Gastroesophageal sphincter (tissue), 4 donors: ENCODE measurements around the gene FHL3. TPM values are rescaled to one million over a fixed set of nuclear protein-coding genes. Genes with fewer than 3 reads are reported as not detected.

ENCODE experiments used
- ATAC-seq: fragments of 150-250 bp; one replicate; pipeline ENCODE4 v1.9.1; 2016; ENCODE audit warnings: mild to moderate bottlenecking, moderate library complexity
- H3K27ac ChIP-seq, 4 donors: fragments of 200-600 bp; sonication (generic) in 3 of 4; 1 replicate in 3 of 4; 2 replicates in 1 of 4; pipeline ENCODE4 v1.5.1; 2016 to 2019
- H3K27me3 ChIP-seq: fragments of 200-600 bp; sonication (generic); one replicate; pipeline ENCODE4 v1.5.1; 2019
- H3K36me3 ChIP-seq, 2 donors: fragments of 200-600 bp; sonication (generic); one replicate each; pipeline ENCODE4 v1.5.1; 2019; ENCODE audit warnings: control low read depth in 1 of 2
- H3K4me1 ChIP-seq, 3 donors: fragments of 200-600 bp; sonication (generic); 1 replicate in 2 of 3; 2 replicates in 1 of 3; pipeline ENCODE4 v1.5.1; 2016 to 2019; ENCODE audit warnings: control low read depth in 2 of 3
- H3K4me3 ChIP-seq, 2 donors: fragments of 200-600 bp; sonication (generic); one replicate each; pipeline ENCODE4 v1.5.1; 2019; ENCODE audit warnings: mild to moderate bottlenecking in 1 of 2, moderate library complexity in 1 of 2
- H3K9me3 ChIP-seq, 3 donors: fragments of 200-600 bp; sonication (generic); one replicate each; pipeline ENCODE4 v1.5.1; 2017 to 2019; ENCODE audit warnings: control low read depth in 2 of 3
- CTCF ChIP-seq, 4 experiments: fragments of 200-600 bp in 2 of 4; fragments of 450-650 bp in 2 of 4; sonication (generic) in 1 of 4; IDR thresholded peaks; one replicate each; pipeline ENCODE4 v1.5.1; 2017 to 2019; ENCODE audit warnings: antibody characterized with exemption in 4 of 4, mild to moderate bottlenecking in 2 of 4, moderate library complexity in 2 of 4
- EP300 ChIP-seq: sonication (generic); formaldehyde crosslinking; IDR thresholded peaks from one replicate; pipeline ENCODE4 v1.6.1; 2017; ENCODE audit warnings: antibody characterized with exemption, mild to moderate bottlenecking
- POLR2A ChIP-seq, 2 donors: fragments of 450-650 bp; IDR thresholded peaks; one replicate each; pipeline ENCODE4 v1.6.1; 2017; ENCODE audit warnings: antibody characterized with exemption in 2 of 2, mild to moderate bottlenecking in 2 of 2, moderate library complexity in 1 of 2
- POLR2AphosphoS5 ChIP-seq: sonication (generic); formaldehyde crosslinking; IDR thresholded peaks from one replicate; pipeline ENCODE4 v1.6.1; 2017; ENCODE audit warnings: antibody characterized with exemption
- WGBS, 2 donors: methylation state at CpG; one replicate each; pipeline ENCODE4 v1.1.5; 2018; ENCODE audit warnings: low coverage in 1 of 2; 5-methylcytosine and 5-hydroxymethylcytosine counted together
- total RNA-seq, 4 donors: library from RNA; depleted of rRNA; stranded (reverse); fragments of >200 nt; gene quantifications; one replicate each; pipeline ENCODE4 v1.1.0, GENCODE V29; 2016

Gene FHL3
- total RNA-seq, 4 donors from 2014 or later = 25.8 to 58.4 (median 30.6) TPM

DNA sequence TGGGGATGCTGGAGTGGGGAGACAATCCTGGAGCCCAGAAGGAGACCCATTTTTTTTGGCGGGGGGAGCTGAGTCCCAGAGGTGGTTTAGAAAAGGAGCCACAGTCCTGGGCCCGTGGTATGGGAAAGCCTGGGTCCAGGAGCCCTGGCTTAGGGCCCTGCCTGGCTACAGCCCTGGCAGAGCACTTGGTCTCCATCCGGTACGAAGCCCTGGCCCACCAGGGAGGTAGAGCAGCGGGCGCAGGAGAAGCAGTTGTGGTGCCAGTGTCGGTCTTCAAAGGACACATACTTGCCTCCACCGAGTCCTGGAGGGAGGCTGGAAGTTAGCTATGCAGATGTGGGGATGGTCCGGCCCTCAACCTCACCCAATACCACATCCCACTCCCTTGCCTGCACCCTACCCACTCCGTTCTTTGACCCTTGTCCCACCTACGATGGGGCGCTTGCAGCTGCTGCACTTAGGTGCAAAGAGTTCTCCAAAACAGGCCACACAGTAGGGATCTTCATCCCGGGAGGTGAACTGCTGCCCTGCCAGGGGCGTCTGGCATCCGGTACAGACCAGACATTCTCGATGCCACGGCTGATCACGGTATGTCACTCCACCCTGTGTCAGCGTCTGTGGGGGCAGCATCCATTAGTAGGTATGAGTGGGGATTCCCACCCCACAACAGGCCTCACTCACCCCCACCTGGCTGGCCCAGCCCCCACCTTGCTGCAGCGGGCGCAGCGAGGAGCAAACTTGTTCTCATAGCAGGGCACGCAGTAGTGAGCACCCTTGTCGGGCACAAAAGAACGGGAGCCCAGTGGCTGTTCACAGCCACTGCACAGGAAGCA is 7.8 kb downstream of the FHL3 start:
- 66 to 95% methylated on average over 3 to 11 of the region's 25 CpGs for WGBS, 2 donors
- H3K27ac ChIP-seq = peak overlapping the region; percentile 83 to 95 (median 92)

DNA sequence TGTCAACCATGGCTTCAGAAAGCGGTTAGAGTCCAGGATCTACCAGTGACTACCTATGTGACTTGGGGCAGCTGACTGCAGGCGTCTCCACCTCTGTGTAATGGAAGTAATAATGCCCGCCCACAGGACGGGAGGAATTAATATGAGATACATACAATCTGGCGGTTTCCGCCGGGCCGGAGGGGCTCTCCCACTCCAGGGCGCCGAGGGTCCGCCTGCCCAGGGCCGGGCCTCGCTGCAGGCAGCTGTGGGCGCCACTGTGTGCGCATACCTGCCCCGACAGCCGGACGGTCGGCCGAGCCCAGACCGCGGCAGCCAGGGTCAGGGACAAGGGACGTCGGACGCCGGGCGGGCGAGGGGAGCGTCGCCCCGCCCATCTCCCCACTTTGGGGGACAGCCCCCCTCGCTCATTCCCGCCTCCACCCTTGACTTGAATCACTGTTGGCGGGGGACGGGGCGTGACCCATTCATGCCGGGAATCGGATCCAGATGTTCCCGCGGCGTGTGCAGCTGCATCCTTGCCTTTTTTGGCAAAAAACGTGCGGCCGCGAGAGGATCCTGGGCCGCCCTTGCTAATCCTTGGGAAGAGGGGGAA is 9.5 kb downstream of the FHL3 start:
- H3K9me3 ChIP-seq = no peaks in the 10 kb centered on the region
- TF ChIP-seq POLR2AphosphoS5 (peak; percentile 94), EP300 (no peak), POLR2A (IDR thresholded peaks at IDR 0.05) (peak; percentile 25 to 39), CTCF (IDR thresholded peaks at IDR 0.05) (peak in 1 of 4 experiments; percentile 10)
- no peaks in the 10 kb centered on the region for H3K27me3 ChIP-seq
- H3K36me3 ChIP-seq = peaks cover 0 to 19% of the 10 kb centered on the region in 2 donors
- H3K27ac ChIP-seq = peak overlapping the region; percentile 83 to 95 (median 92)
- WGBS, 2 donors = 1 to 2% methylated on average over 7 to 12 of the region's 46 CpGs
- H3K4me3 ChIP-seq = peak overlapping the region; percentile 48 to 62
- peak; percentile 74 for ATAC-seq
- peaks cover under 1 to 66% (median 34%) of the 10 kb centered on the region in 3 donors for H3K4me1 ChIP-seq

More for the DNA sequence above, 7.8 kb downstream of the FHL3 start:
- peaks cover 0 to 19% of the 10 kb centered on the region in 2 donors for H3K36me3 ChIP-seq
- no peak for ATAC-seq
- TF ChIP-seq POLR2AphosphoS5 (no peak), CTCF (IDR thresholded peaks at IDR 0.05) (no peak)
- no peaks in the 10 kb centered on the region for H3K9me3 ChIP-seq
- H3K4me3 ChIP-seq = no peak overlapping the region
- peaks cover 7 to 82% (median 48%) of the 10 kb centered on the region in 3 donors for H3K4me1 ChIP-seq
- no peaks in the 10 kb centered on the region for H3K27me3 ChIP-seq

GRCh38 chr1:37994886-37995566 is 10.3 kb downstream of the FHL3 start:
- TF ChIP-seq EP300 = no peak
- no peak for TF ChIP-seq CTCF (IDR thresholded peaks at IDR 0.05)
- no peak for TF ChIP-seq POLR2AphosphoS5
- TF ChIP-seq POLR2A (IDR thresholded peaks at IDR 0.05) = no peak
- Histone ChIP-seq H3K27me3 (no peaks in the 10 kb centered on the region), H3K36me3 (peaks cover 0 to 19% of the 10 kb centered on the region in 2 donors), H3K4me3 (peak overlapping the region in 1 of 2 donors; percentile 62), H3K27ac (peak overlapping the region; percentile 83 to 95 (median 92)), H3K4me1 (peaks cover 0 to 65% (median 26%) of the 10 kb centered on the region in 3 donors), H3K9me3 (no peaks in the 10 kb centered on the region)
- WGBS, 2 donors = 28 to 38% methylated on average over 5 to 11 of the region's 11 CpGs
- no peak for ATAC-seq

DNA sequence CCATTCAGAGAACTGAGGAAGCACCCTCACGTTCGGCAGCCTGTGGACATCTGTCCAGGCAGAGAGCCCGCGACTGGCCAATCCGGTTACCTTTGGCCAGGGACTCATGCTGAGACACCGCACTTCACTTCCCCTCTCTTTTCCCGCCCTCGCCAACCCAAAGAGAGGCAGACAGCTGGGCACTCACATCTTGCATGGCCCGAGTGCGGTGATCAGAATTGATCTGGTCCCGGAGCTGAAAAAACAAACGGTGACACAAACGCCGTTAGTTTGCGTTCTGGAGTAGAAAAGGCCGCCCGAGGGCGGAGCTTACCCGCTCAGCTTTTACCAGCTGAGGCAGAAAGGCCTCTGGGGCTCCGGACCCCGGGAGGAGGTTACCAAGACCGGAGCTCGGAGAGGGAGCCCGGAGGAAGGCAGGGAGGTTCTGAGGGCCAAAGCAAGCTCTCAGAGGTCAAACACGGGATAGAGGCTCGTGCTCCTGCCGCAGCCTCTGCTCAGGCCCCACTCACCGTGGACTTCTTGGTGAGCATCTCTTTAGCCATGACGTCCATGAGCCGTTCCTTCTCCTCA is 15.9 kb downstream of the FHL3 start:
- TF ChIP-seq POLR2A (IDR thresholded peaks at IDR 0.05) = no peak
- no peak for TF ChIP-seq EP300
- no peak for TF ChIP-seq POLR2AphosphoS5
- no peak for TF ChIP-seq CTCF (IDR thresholded peaks at IDR 0.05)
- H3K27ac ChIP-seq = peak overlapping the region; percentile 49 to 85 (median 78)
- no peaks in the 10 kb centered on the region for H3K9me3 ChIP-seq
- peak; percentile 16 for ATAC-seq
- H3K4me1 ChIP-seq = peaks cover 0 to 36% (median 4%) of the 10 kb centered on the region in 3 donors
- H3K27me3 ChIP-seq = no peaks in the 10 kb centered on the region
- 0 to 1% methylated on average over 11 to 12 of the region's 30 CpGs for whole genome bisulfite sequencing, 2 donors
- H3K4me3 ChIP-seq = peak overlapping the region; percentile 86 to 89
- peaks cover 0 to 35% of the 10 kb centered on the region in 2 donors for H3K36me3 ChIP-seq
